ENCODE data around the gene HOXD12. TPM values are rescaled to one million over a fixed set of nuclear protein-coding genes. Genes with fewer than 3 reads are reported as not detected.

The HOXD12 gene
- total and polyA plus RNA-seq, 2 donors (not counting 1 experiment from before 2014, with no cell fraction given), result not detected

DNA sequence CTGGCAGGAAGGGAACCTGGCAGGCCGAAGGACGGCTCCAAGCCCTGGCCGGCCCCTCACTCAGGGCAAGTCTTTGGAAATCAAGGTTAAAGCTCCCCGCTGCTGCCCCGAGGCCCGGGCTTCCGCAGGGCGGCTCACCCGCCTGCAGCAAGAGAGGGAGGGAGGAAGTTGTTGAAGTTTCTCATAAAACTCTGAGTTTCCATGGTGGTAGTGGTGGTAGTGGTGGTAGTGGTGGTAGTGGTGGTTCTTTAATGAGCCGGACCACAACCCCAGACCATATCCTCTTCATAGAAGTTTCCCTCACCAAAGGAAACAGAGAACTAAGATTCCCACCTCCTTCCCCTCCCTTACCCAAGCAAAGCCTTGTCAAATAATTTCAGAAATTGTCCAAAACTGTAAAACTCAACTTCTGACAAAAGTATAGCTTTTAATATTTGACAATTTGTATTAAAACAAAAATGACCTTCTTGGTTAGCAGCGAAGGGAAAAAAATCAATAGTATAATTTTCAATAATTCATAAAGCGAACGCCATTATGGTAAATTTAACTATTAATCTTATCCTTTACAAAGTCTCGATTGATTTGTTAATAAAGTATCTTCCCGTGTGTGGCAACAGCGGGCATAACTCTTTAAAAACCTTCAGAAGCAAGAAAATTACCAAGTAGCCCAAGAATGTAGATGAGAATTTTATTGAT is 15.5 kb downstream of the HOXD12 start:
- H3K4me1 ChIP-seq (ENCODE audit: control insufficient read depth, extremely low read depth, insufficient read depth, low read length), result no peaks in the 10 kb centered on the region
- DNase-seq (ENCODE audit: low read depth in 2 of 2), result no peak
- H2AFZ ChIP-seq (ENCODE audit: low read length), result no peak overlapping the region
- H3K4me2 ChIP-seq (ENCODE audit: extremely low read depth, insufficient read depth, low read length), result no peak overlapping the region
- TF ChIP-seq EZH2 (IDR thresholded peaks at IDR 0.05; ENCODE audit: low read length, missing control alignments), result peak; percentile 65
- TF ChIP-seq, protein P1, sequence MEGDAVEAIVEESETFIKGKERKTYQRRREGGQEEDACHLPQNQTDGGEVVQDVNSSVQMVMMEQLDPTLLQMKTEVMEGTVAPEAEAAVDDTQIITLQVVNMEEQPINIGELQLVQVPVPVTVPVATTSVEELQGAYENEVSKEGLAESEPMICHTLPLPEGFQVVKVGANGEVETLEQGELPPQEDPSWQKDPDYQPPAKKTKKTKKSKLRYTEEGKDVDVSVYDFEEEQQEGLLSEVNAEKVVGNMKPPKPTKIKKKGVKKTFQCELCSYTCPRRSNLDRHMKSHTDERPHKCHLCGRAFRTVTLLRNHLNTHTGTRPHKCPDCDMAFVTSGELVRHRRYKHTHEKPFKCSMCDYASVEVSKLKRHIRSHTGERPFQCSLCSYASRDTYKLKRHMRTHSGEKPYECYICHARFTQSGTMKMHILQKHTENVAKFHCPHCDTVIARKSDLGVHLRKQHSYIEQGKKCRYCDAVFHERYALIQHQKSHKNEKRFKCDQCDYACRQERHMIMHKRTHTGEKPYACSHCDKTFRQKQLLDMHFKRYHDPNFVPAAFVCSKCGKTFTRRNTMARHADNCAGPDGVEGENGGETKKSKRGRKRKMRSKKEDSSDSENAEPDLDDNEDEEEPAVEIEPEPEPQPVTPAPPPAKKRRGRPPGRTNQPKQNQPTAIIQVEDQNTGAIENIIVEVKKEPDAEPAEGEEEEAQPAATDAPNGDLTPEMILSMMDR (conservative IDR thresholded peaks at IDR 0.05 in 1 of 2, IDR thresholded peaks at IDR 0.05 in 1 of 2; ENCODE audit: low read depth in 1 of 2, low read length in 2 of 2), result no peak
- no peaks in the 10 kb centered on the region for H4K20me1 ChIP-seq (ENCODE audit: control insufficient read depth, extremely low read depth, insufficient read depth, low read length)
- H3K36me3 ChIP-seq (ENCODE audit: control insufficient read depth, insufficient read depth, low read length), result no peaks in the 10 kb centered on the region
- no peak overlapping the region for H3K4me3 ChIP-seq (replicated peaks in 1 of 4; ENCODE audit: control extremely low read depth in 1 of 4, insufficient read depth in 1 of 4, low read depth in 3 of 4, low read length in 4 of 4)
- H3K9me3 ChIP-seq (ENCODE audit: control insufficient read depth, insufficient read depth, low read depth, low read length), result no peaks in the 10 kb centered on the region
- H3K79me2 ChIP-seq (ENCODE audit: control insufficient read depth, insufficient read depth, low read length), result no peaks in the 10 kb centered on the region
- H3K27ac ChIP-seq (ENCODE audit: insufficient read depth, low read length), result no peak overlapping the region
- no peak overlapping the region for H3K9ac ChIP-seq (ENCODE audit: insufficient read depth, low read length)
- peaks cover 89% of the 10 kb centered on the region for H3K27me3 ChIP-seq (ENCODE audit: control insufficient read depth, insufficient read depth, low read length)

DNA sequence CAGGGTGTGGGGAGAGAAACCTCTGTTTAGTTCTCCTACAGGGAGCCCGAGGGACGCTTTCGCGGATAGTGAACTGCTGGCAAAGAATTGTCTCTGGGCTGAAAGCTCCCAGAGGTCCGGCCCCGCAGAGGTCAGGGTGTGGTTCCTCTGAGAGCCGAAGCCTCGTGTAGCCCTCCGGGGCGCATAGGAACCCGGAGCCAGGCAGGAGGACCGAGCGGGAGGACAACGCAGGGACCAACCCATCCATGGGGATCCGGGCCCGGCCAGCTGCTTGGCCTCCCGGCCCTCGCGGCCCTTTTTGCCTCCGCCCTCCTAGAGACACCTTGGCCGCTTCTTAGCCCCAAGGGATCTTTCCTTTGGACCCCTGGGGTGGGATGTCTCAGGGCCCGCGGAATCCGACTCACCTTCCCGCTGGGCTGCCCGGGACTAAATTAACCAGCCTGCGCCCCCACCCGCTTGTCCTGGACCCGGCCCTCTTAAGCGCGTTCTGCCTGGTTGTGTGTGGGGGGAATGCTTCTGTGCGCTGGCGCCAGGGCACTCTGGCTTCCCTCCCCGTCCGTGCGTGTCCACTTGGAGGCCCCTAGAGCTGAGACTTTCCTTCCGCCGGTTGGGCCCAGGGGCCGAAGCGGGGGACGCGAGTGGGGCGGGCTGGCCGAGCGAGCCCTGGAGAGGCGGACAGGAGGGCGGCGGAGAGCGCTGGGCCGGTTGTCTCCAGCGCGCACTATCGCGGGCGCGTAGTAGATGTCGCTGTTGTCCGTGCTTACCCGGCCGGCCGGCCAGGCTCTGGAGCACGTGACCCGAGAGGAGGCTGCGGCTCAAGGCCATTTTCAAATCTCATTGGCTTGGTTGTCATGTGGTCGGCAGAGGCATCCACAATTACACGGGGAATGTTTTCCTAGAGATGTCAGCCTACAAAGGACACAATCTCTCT is 16.6 kb downstream of the HOXD12 start, which contains the start of gene HOXD10:
Gene HOXD10 (plus strand): TSS at position 896 of the 931 bp plus-strand sequence. CDS start 56 bp downstream, outside the sequence.
- TF ChIP-seq, protein P1 (conservative IDR thresholded peaks at IDR 0.05 in 1 of 2, IDR thresholded peaks at IDR 0.05 in 1 of 2; ENCODE audit: low read depth in 1 of 2, low read length in 2 of 2), result no peak
- peak; percentile 49 for TF ChIP-seq EZH2 (IDR thresholded peaks at IDR 0.05; ENCODE audit: low read length, missing control alignments)
- Histone ChIP-seq H3K4me1 (ENCODE audit: control insufficient read depth, extremely low read depth, insufficient read depth, low read length) (no peaks in the 10 kb centered on the region), H3K79me2 (ENCODE audit: control insufficient read depth, insufficient read depth, low read length) (no peaks in the 10 kb centered on the region), H2AFZ (ENCODE audit: low read length) (no peak within 1 kb of the TSS), H3K4me2 (ENCODE audit: extremely low read depth, insufficient read depth, low read length) (no peak within 1 kb of the TSS), H3K9ac (ENCODE audit: insufficient read depth, low read length) (no peak within 1 kb of the TSS), H4K20me1 (ENCODE audit: control insufficient read depth, extremely low read depth, insufficient read depth, low read length) (no peaks in the 10 kb centered on the region), H3K9me3 (ENCODE audit: control insufficient read depth, insufficient read depth, low read depth, low read length) (no peaks in the 10 kb centered on the region), H3K4me3 (replicated peaks in 1 of 4; ENCODE audit: control extremely low read depth in 1 of 4, insufficient read depth in 1 of 4, low read depth in 3 of 4, low read length in 4 of 4) (no peak within 1 kb of the TSS), H3K36me3 (ENCODE audit: control insufficient read depth, insufficient read depth, low read length) (no peaks in the 10 kb centered on the region), H3K27ac (ENCODE audit: insufficient read depth, low read length) (no peak within 1 kb of the TSS), H3K27me3 (ENCODE audit: control insufficient read depth, insufficient read depth, low read length) (peaks cover 92% of the 10 kb centered on the region)
- DNase-seq (ENCODE audit: low read depth in 2 of 2), result no peak

DNA sequence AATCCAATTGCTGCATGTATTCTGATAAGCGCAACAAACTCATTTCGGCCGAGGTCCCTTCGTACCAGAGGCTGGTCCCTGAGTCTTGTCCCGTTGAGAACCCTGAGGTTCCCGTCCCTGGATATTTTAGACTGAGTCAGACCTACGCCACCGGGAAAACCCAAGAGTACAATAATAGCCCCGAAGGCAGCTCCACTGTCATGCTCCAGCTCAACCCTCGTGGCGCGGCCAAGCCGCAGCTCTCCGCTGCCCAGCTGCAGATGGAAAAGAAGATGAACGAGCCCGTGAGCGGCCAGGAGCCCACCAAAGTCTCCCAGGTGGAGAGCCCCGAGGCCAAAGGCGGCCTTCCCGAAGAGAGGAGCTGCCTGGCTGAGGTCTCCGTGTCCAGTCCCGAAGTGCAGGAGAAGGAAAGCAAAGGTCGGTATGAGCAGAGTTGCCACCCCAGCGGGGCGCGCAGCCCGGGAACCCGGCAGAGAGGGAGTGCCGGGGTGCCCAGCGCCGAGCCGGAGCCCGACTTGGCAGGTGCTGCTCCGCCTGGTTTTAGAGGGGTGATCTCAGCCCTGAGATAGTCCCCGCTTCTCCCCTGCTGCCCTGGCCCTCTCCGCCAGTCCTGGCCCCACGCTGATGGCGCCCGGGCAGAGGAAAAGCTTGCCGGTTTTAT is 17.7 kb downstream of the HOXD12 start:
- no peaks in the 10 kb centered on the region for H3K9me3 ChIP-seq (ENCODE audit: control insufficient read depth, insufficient read depth, low read depth, low read length)
- no peak for DNase-seq (ENCODE audit: low read depth in 2 of 2)
- no peaks in the 10 kb centered on the region for H3K79me2 ChIP-seq (ENCODE audit: control insufficient read depth, insufficient read depth, low read length)
- no peak overlapping the region for H3K9ac ChIP-seq (ENCODE audit: insufficient read depth, low read length)
- H2AFZ ChIP-seq (ENCODE audit: low read length), result no peak overlapping the region
- no peak for TF ChIP-seq EZH2 (IDR thresholded peaks at IDR 0.05; ENCODE audit: low read length, missing control alignments)
- TF ChIP-seq, protein P1 (conservative IDR thresholded peaks at IDR 0.05 in 1 of 2, IDR thresholded peaks at IDR 0.05 in 1 of 2; ENCODE audit: low read depth in 1 of 2, low read length in 2 of 2), result no peak
- H3K4me3 ChIP-seq (replicated peaks in 1 of 4; ENCODE audit: control extremely low read depth in 1 of 4, insufficient read depth in 1 of 4, low read depth in 3 of 4, low read length in 4 of 4), result no peak overlapping the region
- no peak overlapping the region for H3K4me2 ChIP-seq (ENCODE audit: extremely low read depth, insufficient read depth, low read length)
- no peaks in the 10 kb centered on the region for H3K36me3 ChIP-seq (ENCODE audit: control insufficient read depth, insufficient read depth, low read length)
- H3K4me1 ChIP-seq (ENCODE audit: control insufficient read depth, extremely low read depth, insufficient read depth, low read length), result no peaks in the 10 kb centered on the region
- H3K27me3 ChIP-seq (ENCODE audit: control insufficient read depth, insufficient read depth, low read length), result peaks cover 94% of the 10 kb centered on the region
- no peaks in the 10 kb centered on the region for H4K20me1 ChIP-seq (ENCODE audit: control insufficient read depth, extremely low read depth, insufficient read depth, low read length)
- H3K27ac ChIP-seq (ENCODE audit: insufficient read depth, low read length), result no peak overlapping the region

Data from fibroblast of lung (primary cell).